Superior temporal gyrus (tissue), 1 donor: ENCODE results near the gene GCLC.

Experiments
- DNase-seq: peaks from one replicate; pipeline ENCODE4 v3.0.0-alpha.2; 2016; ENCODE audit errors: extremely low spot score

The GCLC gene

DNA sequence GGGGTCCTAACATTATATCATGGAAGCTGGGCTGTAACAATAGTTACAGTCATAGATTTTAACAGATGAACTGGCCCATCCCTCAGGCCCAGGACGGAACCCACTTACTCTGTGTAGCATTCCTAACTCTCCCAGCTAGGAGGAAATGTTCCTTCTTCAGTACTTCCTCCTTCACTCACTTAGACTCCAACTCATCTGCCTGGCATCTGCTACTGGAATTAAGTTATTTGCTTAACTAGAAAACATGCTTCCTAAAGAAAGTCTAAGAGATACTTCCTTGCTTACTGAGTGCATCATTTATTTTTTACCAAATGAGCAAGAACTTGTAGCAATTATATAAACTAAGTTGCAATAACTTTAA, 20.5 kb downstream of the GCLC start:
- no peak for DNase-seq

- no peak for DNase-seq
Measured at GRCh38 chr6:53523511-53524454, 21.1 kb downstream of the GCLC start.

DNA sequence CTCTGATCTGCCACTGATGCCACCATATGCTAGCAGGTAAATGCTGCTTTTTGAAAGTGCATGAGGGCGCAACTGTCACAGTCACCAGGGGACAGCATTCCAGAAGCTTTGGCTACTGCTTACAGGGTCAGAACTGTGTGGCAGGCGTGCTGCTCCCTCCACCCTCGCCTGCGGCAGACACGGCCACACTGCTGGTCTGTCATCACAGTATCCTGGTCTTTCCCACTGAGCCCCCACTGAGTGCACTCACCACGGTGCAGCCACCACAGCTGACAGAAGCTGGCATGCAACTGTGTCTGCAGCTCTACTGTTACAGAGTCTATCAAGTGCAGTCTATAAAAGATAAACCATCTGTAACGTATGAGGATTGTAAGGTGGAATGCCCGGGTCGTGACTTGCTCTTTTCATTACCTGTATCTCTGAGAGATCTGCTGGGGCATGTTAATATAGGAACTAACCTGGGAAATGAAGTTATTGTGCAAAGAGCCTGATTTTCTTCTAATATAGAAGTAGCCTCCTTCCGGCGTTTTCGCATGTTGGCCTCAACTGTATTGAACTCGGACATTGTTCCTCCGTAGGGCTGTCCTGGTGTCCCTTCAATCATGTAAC, 24.5 kb downstream of the GCLC start:
- no peak for DNase-seq

DNA sequence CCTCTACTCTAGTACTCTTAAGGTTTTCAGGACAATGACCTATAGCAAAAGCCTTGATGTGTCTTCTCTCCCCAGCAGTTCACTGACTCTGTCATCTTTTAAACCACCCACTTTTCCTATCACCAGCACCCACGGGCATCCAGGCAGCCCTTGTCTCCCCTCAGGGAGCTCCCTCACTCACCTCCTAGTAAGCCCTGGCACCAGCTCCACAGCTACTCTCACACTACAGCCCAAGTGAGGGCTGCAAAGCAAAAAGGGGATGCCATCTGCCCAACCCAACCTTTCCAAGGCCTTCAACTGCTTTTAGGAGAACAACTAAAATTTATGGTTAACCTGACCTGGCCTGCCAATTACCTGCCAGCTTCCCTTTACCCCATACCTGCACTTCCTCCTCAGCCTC, 26.0 kb downstream of the GCLC start:
- DNase-seq, result no peak

- no peak for DNase-seq
Measured at GRCh38 chr6:53517021-53517420, 27.9 kb downstream of the GCLC start.

DNA sequence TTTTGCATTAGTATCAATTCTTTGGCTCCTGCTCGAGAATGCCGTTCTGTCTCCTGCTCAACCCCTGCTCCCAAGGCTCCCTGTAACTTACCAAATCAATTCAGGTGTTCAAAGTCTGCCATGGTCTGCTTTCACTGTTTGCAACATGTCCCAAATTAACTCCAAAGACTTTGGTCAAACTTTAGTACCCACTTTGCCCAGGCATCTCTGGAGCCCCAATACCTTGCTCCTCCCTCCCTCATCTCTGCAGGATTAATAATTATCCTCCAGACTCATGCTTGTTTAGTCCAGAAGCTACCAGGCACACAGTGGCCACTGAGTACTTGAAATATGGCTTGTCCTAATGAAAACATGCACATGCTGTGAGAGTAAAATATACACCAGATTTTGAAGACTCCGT, 30.2 kb downstream of the GCLC start:
- DNase-seq, result no peak

- DNase-seq, result no peak
Measured at GRCh38 chr6:53513519-53513966, 31.4 kb downstream of the GCLC start.

DNA sequence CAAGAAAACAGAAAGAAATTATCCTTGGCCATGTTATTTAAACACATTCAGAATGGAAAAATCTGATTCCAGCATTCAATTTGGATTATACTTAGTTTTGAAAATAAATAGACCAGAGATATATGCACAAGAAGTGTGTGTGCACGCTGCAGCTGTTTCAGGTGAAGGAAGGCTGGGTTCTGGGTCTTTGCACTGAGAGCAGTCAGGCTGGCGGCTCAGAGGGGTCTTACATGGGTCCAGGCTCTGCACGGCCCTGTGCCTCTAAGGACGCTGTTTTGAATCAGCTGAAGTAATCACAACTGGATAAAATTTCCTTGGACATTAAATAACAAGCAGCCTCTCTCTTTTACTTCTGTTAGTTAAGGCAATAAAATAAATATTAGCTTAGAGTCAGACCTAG, 31.8 kb downstream of the GCLC start:
- DNase-seq, result no peak

DNA sequence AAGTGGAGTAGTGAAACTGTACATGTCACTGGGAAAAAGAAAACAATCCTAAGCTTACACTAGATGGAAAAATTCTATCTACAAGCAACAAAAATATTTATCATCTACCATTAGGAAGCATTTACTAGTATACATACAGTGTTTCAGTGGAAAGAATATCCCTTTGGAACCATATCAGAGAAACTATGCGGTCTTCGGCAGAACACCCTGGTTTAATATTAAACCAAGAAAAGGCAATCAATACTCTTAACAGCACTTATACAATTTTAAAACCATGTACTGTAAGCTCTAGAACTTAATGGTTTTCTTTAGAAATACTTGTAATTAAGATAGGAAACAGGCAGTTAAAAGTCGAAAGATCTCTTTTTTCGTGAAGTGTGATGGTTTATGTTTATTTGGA, 32.3 kb downstream of the GCLC start:
- DNase-seq, result no peak

- no peak for DNase-seq
Measured at GRCh38 chr6:53510746-53511145, 34.2 kb downstream of the GCLC start.

- no peak for DNase-seq
Measured at GRCh38 chr6:53506872-53507271, 38.0 kb downstream of the GCLC start.

DNA sequence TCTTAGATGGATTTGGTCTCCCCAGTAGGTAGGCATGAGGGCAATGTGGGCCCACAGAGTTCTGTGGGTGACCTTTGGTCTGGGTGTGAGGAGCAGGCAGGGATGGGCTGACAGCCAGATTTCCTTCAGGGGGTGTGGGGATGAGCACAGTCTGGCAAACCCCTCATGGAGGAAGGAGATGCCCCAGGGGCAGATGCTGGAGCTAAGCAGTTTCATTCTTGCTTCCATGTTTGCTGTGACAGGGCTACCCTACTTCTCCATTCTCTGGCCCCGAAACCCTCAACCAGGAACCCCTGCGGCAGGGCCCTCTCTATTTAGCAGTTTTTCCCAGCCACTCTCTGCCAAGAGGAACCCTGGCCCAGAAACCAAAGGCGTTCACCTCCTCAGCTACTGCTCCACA, 40.4 kb downstream of the GCLC start:
- no peak for DNase-seq

DNA sequence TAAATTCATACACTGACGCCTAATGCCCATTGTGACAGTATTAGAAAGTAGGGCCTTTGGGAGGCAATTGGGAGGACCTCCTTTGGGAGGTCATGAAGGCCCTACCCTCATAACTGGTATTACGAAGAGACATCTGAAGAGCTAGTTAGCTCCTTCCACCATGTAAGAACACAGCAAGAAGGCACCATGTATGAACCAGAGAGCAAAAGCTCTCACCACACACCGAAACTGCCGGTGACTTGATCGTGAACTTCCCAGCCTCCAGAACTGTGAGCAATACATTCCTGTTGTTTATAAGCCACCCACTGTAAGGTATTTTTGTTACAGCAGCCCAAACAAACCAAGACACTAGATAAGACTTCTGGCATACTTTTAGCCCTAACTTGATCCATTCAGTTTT, 41.8 kb downstream of the GCLC start:
- DNase-seq, result no peak

DNA sequence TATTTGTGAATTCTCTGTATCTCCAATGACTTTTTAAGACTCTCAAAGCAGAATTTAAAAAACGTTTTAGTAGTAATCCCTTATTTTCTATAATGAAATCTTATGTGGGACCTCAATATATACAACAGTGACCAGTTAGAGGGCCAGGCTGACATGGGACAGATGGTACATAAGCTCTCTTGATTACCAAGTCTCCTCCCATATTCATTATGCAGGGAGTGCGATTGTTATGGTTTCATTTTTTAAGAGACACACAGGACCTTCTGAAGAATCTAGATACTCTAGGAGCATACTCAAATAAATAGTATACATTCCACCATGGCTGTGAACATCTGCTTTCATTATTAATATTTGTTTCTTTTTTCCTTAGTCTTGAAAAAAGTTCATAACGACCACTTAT, 43.5 kb downstream of the GCLC start:
- DNase-seq, result no peak

DNA sequence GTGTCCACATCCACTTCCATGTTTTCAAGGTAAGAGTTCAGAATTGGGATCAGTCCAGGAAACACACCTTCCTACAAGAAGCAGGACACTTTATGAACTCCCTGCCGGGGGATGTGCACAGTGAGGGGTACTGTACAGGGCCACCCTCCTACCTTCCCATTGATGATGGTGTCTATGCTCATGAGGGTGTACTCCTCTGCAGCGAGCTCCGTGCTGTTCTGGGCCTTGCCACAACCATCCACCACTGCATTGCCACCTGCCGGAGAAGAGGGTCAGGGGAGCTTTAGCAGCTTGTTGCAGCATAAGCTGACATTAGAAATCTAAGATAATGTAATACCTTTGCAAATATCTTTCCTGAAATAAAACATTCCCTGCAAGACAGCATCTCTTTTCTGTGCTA, 44.8 kb downstream of the GCLC start:
- DNase-seq, result no peak

DNA sequence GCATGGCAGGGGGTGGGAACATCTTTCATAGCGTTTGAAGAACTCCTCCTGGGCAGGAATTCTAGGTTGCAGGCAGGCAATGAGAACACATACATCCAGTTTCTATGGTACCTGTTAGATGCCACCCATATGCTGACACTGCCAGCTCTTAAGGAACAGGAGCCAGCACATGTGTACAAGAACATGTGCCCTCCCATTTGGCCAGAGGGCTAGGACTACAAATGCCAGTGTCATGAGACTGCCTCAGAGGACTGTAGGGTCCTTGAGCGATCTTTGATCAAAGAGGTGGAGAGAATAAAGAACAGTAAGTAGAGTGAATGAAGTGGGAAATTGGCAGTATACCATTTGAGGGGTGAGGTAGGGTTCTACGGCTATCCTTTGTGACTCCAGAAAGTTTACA, 45.8 kb downstream of the GCLC start:
- DNase-seq, result no peak

GRCh38 chr6:53498649-53499048, 46.3 kb downstream of the GCLC start:
- no peak for DNase-seq

- no peak for DNase-seq
Measured at GRCh38 chr6:53497905-53498304, 47.0 kb downstream of the GCLC start.

DNA sequence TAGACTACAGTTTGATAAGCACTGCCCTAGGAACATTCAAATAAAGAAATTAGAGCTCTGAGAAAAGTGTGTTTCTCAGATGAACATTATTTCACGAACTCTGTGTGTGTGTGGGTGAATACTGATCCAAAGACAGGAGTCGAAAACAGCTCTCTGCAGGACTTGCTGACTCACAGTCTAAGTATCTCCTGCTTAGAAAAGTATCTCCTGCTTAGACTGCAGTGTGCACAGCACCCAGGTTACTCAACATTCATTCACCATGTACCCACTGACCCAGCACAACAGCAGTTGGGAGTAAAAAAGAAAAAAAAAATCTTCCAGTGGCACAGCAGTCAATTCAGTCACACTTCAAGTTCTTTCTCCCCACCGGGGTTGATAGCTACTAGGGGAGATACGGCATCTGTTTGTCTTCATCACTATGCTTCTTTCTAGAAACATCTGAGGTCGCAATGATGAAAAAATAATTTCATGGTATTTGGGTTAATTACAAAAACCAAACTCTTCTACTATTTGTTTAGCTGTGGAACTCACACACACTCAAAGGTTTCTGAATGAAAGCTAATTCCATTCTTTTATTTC, 48.0 kb downstream of the GCLC start:
- no peak for DNase-seq

- DNase-seq, result no peak
Measured at GRCh38 chr6:53495506-53496499, 49.1 kb downstream of the GCLC start.

- no peak for DNase-seq
Measured at GRCh38 chr6:53494076-53494475, 50.8 kb downstream of the GCLC start.

DNA sequence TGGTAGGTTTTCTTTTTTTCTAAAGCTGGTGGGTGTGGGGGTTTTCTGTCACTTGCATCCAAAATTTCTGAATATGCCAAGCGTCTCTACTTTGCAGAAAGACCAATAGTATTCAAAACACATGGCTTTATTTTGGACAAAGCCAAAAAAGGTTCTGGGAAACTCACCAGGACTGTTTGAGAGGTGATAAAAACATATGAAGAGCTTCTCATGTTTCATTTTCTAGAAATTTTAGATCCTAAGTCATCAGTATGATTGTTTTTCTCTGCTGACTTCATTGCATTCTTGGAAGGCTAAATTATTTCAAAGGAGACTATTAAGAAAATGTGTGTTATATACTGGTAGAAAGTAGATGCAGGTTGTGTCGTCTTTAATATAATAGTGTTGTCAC, 51.3 kb downstream of the GCLC start:
- no peak for DNase-seq
